Stimulated activated naive CD4-positive, alpha-beta T cell treated with Interleukin-2 at 50 U/mL for 16 hours (primary cell): Measurements from ENCODE around the gene DHDH.

Experiments used
- DNase-seq: peaks from one replicate; lab custom pipeline; 2025; lab: John Stamatoyannopoulos, UW

The DHDH gene

GRCh38 chr19:48993175-48994034 is 59.9 kb downstream of the DHDH start, which contains the start of the genes GYS1 and RUVBL2:
GYS1 (minus strand) TSS chr19:48993309; CDS start chr19:48993112, 197 bp downstream.
RUVBL2 (plus strand) TSS chr19:48993887; CDS start chr19:48993912, 25 bp downstream.
- DNase-seq: peak; percentile 99

DNA sequence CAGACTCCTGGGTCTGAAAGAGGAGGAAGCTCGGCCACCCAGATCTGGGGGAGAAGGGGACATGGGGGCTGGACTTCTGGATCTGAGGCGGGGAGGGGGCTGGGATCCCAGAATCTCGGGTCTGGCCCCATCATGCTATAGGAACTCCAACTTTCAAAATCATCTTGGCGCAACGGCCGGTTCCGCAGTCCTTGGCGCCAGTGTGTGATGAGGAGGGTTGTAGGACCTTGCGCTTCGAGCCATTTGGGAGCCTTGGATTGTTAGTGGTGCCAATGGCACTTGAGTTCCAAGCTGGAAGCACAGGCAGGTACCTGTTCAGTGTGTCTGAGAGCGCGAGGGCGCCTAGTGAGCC is 60.5 kb downstream of the DHDH start:
- DNase-seq: no peak
